Stimulated activated naive CD4-positive, alpha-beta T cell (primary cell): ENCODE results near the gene SEPTIN11.

ENCODE experiments used
- DNase-seq, 6 experiments: peaks; one replicate each; lab custom pipeline; 2025; lab: John Stamatoyannopoulos, UW

Gene SEPTIN11

GRCh38 chr4:76979236-76979635, 29.7 kb downstream of the SEPTIN11 start:
- no peak for DNase-seq

DNA sequence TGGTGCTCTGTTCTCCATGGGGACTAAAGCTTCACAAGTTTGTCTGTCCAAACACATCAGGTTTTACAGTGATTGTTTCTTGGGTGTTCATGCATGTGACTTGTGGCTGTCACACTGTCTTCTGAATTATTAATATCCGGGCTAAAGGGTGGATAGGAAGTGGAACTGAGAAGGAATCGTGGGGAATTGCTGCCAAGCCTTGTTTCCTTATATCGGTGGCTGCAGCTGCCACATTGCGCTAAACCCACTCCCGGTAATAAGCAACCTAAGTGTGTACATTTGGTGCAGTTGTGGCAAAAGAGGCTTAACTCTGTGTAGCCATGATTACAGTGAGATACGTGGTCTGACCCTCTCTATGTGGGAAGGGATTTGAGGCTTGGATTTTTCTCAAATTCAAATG, 30.7 kb downstream of the SEPTIN11 start:
- DNase-seq = no peak

DNA sequence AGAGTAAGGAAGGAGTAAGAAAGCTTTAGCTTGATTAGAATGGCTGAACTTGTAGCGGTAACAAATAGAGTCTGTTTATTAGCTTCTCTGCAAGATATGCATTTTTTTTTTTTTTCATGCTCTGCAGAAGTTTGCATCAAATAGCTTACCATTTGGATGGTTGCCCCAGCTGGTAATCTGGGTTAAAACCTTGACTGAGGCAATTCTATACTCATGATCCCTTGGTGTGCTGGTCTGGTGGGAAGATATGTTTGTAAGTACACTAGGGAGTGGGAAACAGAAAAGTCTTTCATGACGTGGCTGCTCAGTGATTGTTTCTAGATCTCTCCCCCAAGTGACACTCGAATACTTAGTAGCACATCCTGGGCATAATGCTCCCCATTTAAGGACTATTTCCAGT, 32.1 kb downstream of the SEPTIN11 start:
- no peak for DNase-seq

DNA sequence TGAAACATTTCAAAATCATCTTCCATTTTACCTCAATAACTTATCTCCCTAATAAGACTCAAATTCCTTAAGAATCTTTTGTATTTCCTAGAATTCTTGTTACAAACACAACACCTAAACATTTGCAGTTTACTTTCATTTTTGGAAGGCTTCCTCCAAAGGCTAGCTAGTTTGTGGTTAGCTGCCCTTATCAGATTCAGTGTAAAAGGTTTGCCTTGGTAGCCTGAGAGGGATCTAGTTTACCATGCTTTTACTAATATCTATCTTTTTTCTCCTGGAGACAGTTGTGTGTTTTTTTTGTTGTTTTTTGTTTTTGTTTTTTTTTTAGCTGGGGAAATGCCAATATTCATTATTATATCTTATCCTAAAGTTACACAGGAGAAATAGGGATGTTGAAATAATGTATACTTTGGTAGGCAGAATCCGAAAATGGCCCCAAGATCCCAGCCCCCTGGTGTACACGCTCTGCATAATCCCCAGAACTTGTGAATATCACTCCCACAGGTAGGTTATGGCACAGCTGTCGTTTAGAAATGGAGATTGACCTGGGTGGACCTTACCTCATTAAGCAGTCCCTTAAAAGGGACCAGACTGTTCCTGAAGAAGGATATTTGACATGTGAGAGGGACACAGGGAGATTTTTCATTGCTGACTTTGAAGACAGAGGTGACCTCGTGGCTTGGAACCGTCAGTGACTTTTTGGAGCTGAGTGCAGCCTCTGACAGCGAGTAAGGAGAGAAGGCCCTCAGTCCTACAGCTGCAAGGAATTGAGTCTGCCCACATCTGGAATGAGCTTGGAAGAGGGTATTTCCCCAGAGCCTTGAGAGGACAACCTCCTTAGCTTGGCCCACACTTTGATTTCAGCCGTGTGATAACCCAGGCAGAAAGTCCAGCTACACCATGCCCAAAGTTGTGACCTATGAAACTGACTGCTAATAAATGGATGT, 33.4 kb downstream of the SEPTIN11 start:
- DNase-seq = no peak

- DNase-seq = peak in 3 of 6 experiments; percentile 14 to 17 (median 17)
Observed at GRCh38 chr4:76984127-76984526, 34.6 kb downstream of the SEPTIN11 start.

DNA sequence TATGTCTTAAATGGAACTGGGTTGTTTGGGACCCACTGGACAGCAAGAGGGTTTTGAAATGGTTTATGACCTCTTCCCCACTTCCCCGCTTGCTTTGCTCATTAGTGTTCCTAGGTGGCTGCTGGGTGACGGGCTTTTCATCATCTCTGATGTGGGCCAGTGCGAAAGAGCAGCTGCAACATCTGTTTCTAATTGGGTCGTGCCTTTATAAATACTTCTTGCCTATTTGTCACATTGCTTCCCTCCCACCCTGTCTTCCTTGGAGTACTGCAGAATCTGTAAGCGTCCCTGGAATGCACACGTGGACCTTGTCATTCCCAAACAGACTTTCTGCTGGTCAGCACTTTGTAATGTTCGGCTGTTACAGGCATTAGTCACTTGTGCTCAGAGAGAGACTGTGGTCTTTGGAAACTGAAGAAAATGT, 35.2 kb downstream of the SEPTIN11 start:
- DNase-seq = no peak

GRCh38 chr4:76987153-76987591, 37.6 kb downstream of the SEPTIN11 start:
- DNase-seq = no peak

- no peak for DNase-seq
Observed at GRCh38 chr4:76987685-76988084, 38.1 kb downstream of the SEPTIN11 start.

DNA sequence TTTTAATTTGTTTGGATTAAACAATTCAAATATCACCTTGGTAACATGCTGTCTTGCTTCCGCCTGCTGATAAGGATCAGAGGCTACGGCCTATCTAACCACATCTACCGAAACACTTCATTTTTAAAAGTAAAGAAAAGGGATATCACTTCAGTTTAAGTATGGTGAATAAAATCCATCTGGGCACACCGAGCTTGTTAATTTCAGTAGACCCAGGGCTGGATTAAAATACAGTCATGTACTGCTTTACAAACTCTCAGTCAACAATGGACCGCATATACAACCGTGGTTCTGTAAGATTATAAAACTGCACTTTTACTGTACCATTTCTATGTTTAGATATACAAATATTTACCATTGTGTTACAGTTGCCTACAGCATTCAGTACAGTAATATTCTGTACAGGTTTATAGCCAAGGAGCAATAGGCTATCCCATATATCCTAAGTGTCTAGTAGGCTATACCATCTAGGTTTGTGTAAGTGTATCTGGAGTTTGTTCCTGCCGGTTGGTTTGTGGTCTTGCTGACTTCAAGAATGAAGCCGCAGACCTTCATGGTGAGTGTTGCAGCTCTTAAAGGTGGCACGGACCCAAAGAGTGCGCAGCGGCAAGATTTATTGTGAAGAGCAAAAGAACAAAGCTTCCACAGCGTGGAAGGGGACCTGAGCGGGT, 40.0 kb downstream of the SEPTIN11 start:
- peak; percentile 35 to 81 (median 60) for DNase-seq

DNA sequence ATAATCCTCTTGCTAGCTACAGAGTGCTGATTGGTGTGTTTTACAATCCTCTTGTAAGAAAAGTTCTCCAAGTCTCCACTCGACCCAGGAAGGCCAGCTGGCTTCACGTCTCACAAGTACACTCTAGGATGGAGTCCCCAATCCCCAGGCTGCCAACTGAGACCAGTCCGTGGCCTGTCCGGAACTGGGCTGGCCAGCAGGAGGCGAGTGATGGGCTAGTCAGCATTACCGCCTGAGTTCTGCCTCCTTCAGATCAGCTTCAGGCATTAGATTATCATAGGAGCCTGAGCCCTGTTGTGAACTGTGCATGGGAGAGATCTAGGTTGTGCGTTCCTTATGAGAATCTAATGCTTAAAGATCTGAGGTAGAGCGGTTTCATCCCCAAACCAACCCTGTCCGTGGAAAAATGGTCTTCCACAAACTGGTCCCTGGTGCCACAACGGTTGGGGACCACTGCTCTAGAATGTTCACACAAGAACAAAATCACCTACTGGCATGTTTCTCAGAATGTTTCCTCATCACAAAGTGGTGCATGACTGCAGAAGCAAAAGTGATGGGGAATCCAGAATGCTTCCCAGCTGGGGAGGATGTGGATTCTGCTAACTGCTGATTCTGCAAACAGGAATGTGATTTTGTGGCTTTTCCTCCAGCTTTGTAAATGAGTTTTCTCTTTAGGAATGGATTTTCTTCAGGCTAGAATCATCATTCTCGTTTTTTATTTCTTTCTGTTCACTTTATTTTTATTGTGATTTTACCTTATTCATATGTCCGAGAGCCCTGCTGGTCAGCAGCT, 40.9 kb downstream of the SEPTIN11 start:
- DNase-seq = no peak

DNA sequence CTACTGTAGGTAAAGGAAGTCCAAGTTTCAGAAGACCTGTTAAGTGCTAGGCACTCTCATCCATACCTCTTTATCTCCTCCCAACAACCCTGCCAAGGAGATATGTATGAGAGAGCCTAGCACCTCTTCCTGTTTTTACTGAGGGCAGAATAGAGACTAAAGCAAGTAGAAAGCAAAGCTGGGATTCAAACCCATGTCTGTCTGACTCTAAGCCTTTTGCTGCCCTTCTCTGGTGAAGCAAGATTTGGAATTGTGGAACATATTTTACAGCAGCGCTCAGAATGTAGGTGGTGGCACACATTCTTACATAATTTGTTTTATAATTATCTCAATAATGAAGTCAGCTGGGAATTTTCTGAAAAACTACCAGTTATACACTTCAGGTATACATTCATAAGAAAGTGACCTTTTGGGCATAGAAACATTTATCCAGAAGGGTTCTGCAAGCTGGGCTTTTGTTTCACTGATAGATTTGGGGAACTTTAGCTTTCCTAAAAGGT, 41.7 kb downstream of the SEPTIN11 start:
- no peak for DNase-seq

DNA sequence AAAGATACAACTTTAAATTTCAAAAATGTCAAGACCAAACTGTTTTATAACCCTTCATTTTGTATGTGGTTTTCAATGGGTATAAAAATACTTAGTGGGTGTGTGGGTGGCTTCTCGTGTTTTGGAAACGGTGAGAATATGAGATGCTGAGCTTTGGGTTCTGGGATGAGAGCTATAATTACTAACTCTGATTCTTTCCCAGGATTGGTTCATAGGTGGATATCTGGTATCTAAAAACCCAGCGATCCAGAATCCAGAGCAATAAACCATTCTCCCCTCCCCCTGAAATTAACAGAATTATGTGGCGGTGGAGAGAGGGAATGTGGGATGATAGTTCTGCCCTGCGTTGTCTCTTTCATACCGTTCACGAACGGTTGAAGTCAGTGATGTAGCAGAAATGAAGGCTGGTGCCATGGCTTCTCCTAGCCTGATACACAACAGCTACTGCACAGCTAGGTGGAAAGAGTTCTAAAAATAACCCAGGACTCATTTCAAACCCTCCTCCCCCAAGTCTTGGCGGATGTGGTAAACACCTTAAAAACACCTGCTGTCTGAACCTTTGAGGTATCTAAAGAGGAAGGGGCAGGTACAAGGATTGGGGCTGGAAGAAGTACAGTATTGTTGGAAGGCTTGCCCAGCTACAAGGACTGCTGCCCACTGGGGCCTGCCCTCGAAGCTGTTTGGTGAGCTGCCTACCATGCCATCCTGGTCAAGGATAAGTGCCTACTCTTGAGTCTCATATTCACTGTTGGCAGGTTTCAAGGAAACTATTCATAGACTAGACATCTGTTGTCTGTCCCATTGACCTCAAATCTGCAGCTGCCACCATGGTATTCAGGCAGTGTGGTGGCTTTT, 44.5 kb downstream of the SEPTIN11 start:
- DNase-seq = peak; percentile 31 to 86 (median 74)

- no peak for DNase-seq
Observed at GRCh38 chr4:76995776-76996175, 46.2 kb downstream of the SEPTIN11 start.

DNA sequence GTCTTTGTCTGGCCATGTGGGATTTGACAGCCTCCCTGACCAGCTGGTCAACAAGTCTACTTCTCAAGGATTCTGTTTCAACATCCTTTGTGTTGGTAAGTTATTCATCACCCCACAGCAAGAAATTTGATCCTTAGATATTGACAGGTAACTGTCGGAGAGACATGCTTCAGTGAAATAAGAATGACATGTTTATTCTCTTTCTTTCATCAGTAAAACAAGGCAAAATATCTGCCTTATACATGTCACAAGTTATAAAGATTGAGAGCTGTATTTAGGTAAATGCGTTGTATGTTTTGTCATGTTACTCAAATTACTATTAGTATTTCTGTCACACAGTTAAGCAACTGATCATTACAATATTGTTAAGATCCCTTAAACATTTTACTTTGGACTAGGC, 46.9 kb downstream of the SEPTIN11 start:
- DNase-seq = no peak

GRCh38 chr4:76997077-76997476, 47.5 kb downstream of the SEPTIN11 start:
- no peak for DNase-seq

- DNase-seq = no peak
Observed at GRCh38 chr4:76997532-76997931, 48.0 kb downstream of the SEPTIN11 start.

GRCh38 chr4:76998251-76998901, 48.8 kb downstream of the SEPTIN11 start:
- no peak for DNase-seq
